GM21723 (cell line): ENCODE results near the gene PRKCI.
"Not testable (repeated sequence)": the region's sequence is repeated elsewhere in the genome, so short reads cannot be mapped to it uniquely, and the experiment has no call there.

Experiments used
- ATAC-seq: cut with Tn5 transposase; IDR thresholded peaks from one replicate; pipeline ENCODE4 v1.9.1; 2021; ENCODE audit warnings: mild to moderate bottlenecking, moderate library complexity; ENCODE audit not compliant: unreplicated experiment

The PRKCI gene

GRCh38 chr3:170278627-170279026 is 56.4 kb downstream of the PRKCI start:
- no peak for ATAC-seq

DNA sequence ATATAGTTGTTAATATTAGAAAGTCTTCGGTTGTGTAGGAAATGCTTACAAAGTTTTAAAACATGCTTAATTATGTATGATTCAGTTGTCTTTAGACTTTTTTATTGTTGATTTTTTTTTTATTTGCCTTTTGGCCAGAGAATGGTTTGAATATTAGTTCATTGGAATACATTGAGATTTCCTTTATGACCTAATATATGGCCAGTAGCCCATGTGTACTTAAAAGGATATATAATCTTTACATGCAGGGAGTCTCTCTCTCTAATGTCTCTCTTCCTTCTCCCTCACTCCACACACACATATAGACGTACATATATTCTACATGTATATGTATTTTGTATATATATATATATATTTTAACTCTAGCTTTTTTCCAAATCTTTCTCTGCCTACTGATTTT is 68.0 kb downstream of the PRKCI start:
- no peak for ATAC-seq

DNA sequence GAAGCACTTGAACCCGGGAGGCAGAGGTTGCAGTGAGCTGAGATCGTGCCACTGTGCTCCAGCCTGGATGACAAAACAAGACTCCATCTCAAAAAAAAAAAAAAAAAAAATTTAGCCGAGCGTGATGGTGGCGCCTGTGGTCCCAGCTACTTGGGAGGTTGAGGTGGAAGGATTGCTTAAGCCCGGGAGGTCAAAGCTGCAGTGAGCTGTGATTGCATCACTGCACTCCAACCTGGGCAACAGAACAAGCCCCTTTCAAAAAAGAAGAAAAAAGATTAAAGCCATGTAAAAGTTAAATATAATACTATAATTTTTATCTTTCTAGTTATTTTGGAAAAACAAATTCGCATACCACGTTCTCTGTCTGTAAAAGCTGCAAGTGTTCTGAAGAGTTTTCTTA is 73.4 kb downstream of the PRKCI start:
- no peak for ATAC-seq

DNA sequence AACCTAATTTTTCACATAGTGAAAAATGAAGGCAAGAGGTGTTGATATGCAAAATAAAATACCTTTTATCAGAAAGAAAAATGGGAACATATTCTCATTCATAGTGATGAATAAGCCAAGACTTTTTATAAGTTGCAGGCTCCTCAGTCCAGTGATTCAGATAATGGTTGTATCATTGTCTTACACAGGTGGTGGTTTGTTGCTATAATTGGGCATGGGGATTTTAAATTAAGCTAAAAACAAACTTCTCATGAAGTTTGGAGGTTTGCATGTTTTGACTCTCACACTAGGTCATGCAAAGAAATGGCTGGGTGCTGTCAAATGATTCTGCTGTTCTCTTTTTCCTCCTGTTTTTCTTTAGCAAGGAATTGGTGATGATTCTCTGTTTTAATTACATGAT is 74.5 kb downstream of the PRKCI start:
- ATAC-seq, result no peak

DNA sequence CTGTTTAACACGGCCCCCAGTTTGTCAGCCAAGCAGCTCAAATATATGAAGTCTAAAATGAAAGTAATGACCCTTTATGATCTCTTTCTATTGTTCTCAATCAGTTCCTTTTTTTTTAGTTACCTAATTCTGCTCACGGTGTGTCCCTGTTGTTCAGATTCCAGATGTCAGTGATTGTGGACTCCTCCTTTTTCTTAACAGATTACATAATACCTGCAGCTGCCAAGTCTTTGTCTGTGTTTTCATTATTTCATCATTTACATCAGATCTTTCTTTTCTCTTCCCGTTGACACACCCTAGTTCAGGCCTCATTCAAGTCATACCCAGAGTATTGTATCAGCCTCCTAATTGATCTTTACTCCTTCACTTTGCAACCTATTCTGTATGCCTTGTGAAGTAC is 79.2 kb downstream of the PRKCI start:
- no peak for ATAC-seq

DNA sequence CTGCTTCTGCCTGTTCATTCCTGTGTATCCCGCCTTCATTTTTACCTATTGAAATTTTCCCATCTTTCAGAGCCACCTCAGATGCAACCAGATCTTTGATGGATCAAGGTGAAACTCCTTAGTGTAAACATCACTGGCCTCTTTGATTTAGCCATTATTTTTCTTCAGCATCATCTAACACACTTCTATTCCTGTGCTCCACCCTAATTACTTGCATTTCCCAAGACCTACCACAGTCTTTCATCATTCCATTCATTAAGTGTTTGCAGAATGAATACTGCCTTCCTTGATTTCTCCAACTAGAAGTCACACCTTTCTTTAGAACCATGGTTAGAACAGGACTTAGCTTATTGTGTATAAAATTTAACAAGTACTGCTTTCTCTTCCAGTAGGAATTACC is 79.8 kb downstream of the PRKCI start:
- ATAC-seq, result no peak

DNA sequence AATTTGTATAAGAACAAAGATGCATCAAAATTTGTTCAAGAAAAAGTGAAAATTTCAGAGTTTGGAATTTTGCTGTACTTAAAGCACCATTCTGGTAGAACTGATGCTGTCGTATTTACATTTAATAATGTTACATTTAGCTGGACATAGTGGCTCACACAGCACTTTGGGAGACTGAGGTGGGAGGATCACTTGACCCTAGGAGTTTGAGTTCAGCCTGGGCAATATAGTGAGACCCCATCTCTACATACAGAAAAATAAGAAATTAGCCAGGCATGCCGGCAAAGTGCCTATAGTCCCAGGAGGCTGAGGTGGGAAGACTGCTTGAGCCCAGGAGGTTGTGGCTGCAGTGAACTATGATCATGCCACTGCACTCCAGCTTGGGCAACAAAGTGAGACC is 83.8 kb downstream of the PRKCI start:
- ATAC-seq, result no peak

DNA sequence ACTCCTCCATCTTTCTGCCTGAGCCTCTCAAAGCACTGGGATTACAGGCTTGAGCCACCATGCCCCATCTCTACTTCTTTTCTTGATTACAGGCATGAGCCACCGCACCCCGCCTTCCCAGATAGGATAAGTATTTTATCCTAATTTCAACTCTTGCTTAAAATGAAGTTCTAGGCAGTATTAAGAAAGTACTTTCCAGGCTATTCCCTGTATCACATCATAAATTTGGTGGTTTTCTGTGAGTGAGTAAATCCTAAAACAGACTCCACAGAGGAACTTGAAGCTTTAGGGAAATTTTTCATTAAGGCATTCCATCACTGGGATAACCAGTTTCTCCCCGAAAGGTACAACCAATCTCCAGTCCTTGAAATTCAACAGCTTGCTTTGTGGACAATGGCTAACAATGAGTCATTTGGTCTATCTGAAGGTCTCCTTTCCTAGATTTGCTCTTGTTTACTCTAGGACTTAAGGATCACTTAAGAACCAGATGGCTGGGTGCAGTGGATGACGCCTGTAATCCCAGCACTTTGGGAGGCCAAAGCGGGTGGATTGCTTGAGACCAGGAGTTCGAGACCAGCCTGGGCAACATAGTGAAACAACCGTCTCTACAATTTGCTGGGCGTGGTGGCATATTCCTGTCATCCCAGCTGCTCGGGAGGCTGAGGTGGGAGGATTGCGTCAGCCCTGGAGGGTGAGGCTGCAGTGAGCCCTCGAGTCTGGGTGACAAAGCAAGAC is 85.6 kb downstream of the PRKCI start:
- no peak for ATAC-seq

DNA sequence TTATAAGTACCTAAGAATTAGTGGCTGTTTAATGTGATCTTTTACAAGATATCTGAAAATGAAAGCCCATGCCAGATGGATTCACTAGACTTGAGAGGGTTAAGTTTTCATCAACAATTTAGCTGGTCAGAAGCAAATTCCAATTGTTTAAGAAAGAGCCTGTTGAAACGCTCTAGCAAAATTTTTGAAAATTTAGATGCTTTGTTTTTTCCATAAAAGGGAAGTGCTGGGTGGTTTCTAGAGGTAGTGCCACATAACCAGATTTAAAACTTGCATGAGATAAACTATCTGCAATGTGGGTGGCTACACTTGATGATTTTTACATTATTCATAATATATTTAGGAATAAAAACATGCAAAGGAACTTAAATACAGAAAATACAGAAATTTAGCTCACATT is 86.8 kb downstream of the PRKCI start:
- ATAC-seq, result no peak

DNA sequence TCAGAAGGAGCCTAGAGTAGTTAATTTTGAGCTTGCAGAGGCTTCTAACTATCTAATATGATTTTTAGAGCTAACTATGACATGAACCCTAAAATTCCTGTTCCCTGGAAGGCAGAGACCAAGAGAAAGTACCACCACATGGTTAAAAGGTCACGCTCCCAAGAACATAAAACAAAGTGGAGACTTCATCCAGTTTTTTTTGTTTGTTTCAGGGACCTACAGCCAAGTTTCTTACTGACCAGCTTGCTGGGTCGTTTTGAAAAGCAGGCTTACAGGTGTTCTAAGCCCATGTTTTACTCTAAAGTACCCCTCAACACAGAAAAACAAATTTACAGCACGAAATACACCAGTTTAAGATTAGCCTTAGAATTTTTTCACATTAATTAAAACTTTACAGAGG is 95.7 kb downstream of the PRKCI start:
- ATAC-seq, result no peak

- no peak for ATAC-seq
Observed at GRCh38 chr3:170320461-170321121, 98.4 kb downstream of the PRKCI start.

DNA sequence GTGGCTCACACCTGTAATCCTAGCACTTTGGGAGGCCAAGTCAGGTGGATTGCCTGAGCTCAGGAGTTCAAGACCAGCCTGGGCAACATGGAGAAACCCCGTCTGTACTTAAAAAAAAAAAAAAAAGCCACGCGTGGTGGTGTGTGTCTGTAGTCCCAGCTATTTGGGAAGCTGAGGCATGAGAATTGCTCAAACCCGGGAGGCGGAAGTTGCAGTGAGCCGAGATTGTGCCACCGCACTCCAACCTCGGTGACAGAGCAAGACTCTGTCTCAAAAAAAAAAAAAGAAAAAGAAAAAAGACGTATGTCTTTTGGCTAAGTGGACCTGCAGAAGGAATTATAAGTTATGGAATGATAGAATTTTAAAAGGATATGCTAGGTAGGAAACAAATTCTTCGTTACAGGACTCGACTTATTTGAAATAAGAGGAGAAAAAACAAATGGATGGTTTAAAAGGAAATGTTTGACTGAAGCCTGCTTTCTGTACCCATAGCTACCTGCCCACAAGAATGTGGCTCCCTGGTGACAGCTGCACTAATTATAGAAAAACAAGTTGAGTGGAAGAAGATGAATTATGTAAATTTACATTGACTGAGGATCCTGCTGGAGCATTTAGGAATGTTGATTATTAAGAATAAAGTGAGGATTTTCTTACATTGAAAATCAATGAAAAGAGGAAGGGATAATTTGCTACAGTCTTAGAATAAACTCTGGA is 99.3 kb downstream of the PRKCI start:
- no peak for ATAC-seq

DNA sequence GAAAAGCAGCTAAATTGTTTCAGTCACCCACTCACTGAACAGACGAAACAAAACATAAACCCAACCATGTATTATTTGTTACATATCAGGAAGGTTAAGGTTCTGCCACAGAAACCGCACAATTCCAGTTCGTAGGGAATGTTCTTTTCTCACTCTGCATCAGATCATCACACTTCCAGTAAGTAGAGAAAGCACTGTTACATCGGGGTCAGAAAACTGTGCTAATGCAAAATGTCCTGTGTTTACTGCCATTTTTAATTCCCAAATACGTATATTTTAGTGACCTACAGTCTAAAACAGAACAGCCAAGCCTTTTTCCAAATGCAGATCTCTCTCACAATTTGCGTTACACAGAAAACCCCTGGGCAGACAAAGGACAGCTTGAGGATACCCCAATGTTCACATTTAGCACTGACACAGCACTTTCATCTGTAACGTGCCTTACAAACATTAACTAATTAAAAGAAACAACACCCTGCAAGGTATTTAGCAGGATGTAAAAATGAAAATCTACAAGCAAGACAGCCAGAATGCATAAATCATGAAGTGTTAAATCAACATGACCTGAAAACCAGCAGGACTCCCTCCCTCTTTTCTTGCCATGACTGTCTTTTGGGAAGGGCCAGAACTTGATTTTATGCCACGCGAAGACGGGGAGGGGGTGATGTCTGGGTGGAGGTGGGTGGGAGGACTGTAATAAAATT is 100.5 kb downstream of the PRKCI start:
- no peak for ATAC-seq

DNA sequence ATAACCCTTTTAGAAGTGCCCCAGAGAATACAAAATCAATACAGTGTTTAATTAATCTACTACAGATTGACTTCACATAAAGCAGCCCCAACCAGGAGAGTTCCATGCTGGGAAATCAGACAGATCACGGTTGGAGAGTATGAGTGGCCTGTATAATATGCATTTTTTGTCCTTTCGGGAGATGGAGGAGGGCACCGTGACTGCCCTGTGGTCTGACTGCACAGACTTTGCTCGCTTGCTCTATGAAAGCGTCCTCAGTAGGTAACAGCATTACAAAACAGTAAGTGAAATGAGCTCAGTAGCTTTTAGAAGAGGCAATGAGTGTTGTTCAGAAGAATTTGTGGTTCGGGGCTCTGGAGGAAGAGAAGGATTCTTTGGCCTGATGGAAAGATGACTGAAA is 101.1 kb downstream of the PRKCI start:
- no peak for ATAC-seq

DNA sequence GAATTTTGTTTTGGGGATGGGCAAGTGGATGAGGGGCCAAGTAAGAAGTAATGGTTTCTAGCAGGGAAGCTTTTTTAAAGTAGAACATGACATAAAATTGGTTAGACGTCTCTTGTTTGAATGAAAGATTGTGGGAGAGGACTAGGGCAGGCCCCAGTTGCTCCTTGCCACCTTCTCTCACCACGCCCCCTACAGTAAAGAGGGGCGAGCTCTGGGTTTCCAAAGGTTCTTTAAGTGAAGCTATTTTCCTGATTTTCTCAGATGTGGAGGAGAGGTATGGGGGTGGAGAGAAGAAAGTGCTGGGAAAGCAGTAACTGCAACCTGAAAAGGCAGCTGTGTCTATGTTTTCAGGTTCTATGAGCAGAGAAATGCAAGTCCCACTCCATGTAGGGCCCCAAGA is 102.7 kb downstream of the PRKCI start:
- ATAC-seq, result no peak

DNA sequence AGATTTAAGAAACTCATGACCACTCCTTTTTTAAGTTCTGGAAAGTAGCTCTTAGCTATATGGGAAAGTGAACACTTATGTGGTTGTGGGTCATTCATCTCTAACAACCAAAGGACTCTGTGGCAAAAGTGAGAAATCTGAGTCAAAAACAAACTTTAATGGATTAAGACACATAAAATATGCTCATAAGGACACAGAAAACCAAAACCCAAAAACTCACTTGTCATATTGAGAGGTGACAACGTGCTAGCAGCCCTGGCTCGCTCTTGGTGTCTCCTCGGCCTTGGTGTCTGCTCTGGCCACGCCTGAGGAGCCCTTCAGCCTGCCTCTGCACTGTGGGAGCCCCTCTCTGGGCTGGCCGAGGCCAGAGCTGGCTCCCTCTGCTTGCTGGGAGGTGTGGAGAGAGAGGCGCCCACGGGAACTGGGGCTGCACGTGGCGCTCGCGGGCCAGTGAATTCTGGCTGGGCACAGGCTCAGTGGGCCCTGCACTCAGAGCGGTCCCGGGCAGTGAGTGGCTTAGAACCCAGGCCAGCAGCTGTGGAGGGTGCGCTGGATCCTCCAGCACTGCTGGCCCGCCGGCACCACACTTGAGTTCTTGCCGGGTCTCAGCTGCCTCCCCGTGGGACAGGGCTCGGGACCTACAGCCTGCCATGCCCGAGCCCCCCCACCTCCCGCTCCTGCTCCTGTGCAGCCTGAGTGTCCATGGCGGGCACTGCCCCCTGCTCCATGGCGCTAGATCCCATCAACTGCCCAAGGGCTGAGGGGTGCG is 105.0 kb downstream of the PRKCI start:
- no peak for ATAC-seq

GRCh38 chr3:170327868-170328548 is 105.8 kb downstream of the PRKCI start:
- ATAC-seq, result not testable (repeated sequence)

- ATAC-seq, result no peak
Observed at GRCh38 chr3:170330366-170330765, 108.1 kb downstream of the PRKCI start.

GRCh38 chr3:170331143-170331542 is 108.9 kb downstream of the PRKCI start:
- no peak for ATAC-seq

DNA sequence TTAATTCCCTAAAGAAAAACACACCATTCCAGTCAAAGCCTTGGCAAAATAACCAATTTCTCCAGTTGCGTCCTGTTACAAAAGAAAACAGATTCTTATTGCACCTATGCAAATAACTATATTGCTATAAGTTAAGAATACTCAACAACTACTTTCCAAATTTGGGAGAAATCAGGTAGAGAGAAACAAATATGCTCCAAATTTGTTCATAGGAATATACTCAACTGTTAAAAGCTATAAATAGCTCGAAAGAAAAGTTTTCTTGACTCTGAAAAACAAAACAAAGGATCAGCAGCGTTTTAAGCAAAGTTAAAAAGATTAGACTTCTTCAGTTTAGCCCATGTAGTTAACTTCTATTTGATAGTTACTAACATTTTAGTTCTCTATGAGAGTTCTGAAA is 115.2 kb downstream of the PRKCI start:
- ATAC-seq, result no peak
